Measurements from ENCODE around the gene C6orf89. TPM values are rescaled to one million over a fixed set of nuclear protein-coding genes. Genes with fewer than 3 reads are reported as not detected.

Gene C6orf89
- polyA plus RNA-seq, 1 donor from 2014 or later = 29.9 TPM

GRCh38 chr6:36954262-36954931 is 68.6 kb downstream of the C6orf89 start, which contains the start of gene PI16:
TSS of gene PI16 (plus strand) at chr6:36954738. CDS start at chr6:36954761, 23 bp downstream.
- H3K4me3 Mint-ChIP-seq = peak within 1 kb of the TSS; percentile 6 to 80 (median 52)
- peaks cover 19 to 29% (median 23%) of the 10 kb centered on the region in 3 donors for H3K4me1 Mint-ChIP-seq
- H3K9me3 Mint-ChIP-seq = no peaks in the 10 kb centered on the region
- H3K27me3 Mint-ChIP-seq = peaks cover 9% of the 10 kb centered on the region
- H3K27ac Mint-ChIP-seq = peak within 1 kb of the TSS in 1 of 3 donors; percentile 67
- H3K36me3 Mint-ChIP-seq = no peaks in the 10 kb centered on the region

GRCh38 chr6:36955136-36955535 is 69.4 kb downstream of the C6orf89 start:
- no peaks in the 10 kb centered on the region for H3K9me3 Mint-ChIP-seq
- H3K4me3 Mint-ChIP-seq = peak overlapping the region in 3 of 4 donors; percentile 6 to 80 (median 49)
- H3K36me3 Mint-ChIP-seq = no peaks in the 10 kb centered on the region
- peaks cover 7% of the 10 kb centered on the region for H3K27me3 Mint-ChIP-seq
- H3K4me1 Mint-ChIP-seq = peaks cover 19 to 29% (median 23%) of the 10 kb centered on the region in 3 donors
- H3K27ac Mint-ChIP-seq = no peak overlapping the region

- peaks cover 7% of the 10 kb centered on the region for H3K27me3 Mint-ChIP-seq
- no peaks in the 10 kb centered on the region for H3K9me3 Mint-ChIP-seq
- H3K36me3 Mint-ChIP-seq = no peaks in the 10 kb centered on the region
- peak overlapping the region in 2 of 4 donors; percentile 49 to 55 for H3K4me3 Mint-ChIP-seq
- peak overlapping the region in 1 of 3 donors; percentile 48 for H3K27ac Mint-ChIP-seq
- peaks cover 19 to 29% (median 23%) of the 10 kb centered on the region in 3 donors for H3K4me1 Mint-ChIP-seq
These were observed 70.1 kb downstream of the C6orf89 start for GRCh38 chr6:36955671-36956445.

GRCh38 chr6:36956446-36956820 is 70.7 kb downstream of the C6orf89 start:
- peaks cover 7% of the 10 kb centered on the region for H3K27me3 Mint-ChIP-seq
- H3K36me3 Mint-ChIP-seq = no peaks in the 10 kb centered on the region
- no peaks in the 10 kb centered on the region for H3K9me3 Mint-ChIP-seq
- H3K4me3 Mint-ChIP-seq = no peak overlapping the region
- peak overlapping the region in 1 of 3 donors; percentile 48 for H3K27ac Mint-ChIP-seq
- peaks cover 19 to 30% (median 23%) of the 10 kb centered on the region in 3 donors for H3K4me1 Mint-ChIP-seq

- Mint-ChIP-seq H3K27ac (no peak overlapping the region), H3K4me3 (no peak overlapping the region), H3K36me3 (no peaks in the 10 kb centered on the region), H3K4me1 (peaks cover 22 to 34% (median 26%) of the 10 kb centered on the region in 3 donors), H3K9me3 (no peaks in the 10 kb centered on the region), H3K27me3 (peaks cover 7% of the 10 kb centered on the region)
These were observed 72.1 kb downstream of the C6orf89 start for GRCh38 chr6:36957773-36958271.

GRCh38 chr6:36958775-36959554 is 73.2 kb downstream of the C6orf89 start:
- Mint-ChIP-seq H3K4me3 (no peak overlapping the region), H3K9me3 (no peaks in the 10 kb centered on the region), H3K27ac (no peak overlapping the region), H3K27me3 (peaks cover 7% of the 10 kb centered on the region), H3K36me3 (no peaks in the 10 kb centered on the region), H3K4me1 (peaks cover 25 to 35% (median 26%) of the 10 kb centered on the region in 3 donors)

GRCh38 chr6:36959555-36960250 is 74.0 kb downstream of the C6orf89 start:
- no peaks in the 10 kb centered on the region for H3K36me3 Mint-ChIP-seq
- no peak overlapping the region for H3K4me3 Mint-ChIP-seq
- no peaks in the 10 kb centered on the region for H3K9me3 Mint-ChIP-seq
- peaks cover 7% of the 10 kb centered on the region for H3K27me3 Mint-ChIP-seq
- H3K4me1 Mint-ChIP-seq = peaks cover 19 to 35% (median 21%) of the 10 kb centered on the region in 3 donors
- no peak overlapping the region for H3K27ac Mint-ChIP-seq

GRCh38 chr6:36961441-36962435 is 76.0 kb downstream of the C6orf89 start:
- H3K9me3 Mint-ChIP-seq = no peaks in the 10 kb centered on the region
- no peaks in the 10 kb centered on the region for H3K27me3 Mint-ChIP-seq
- peaks cover 8 to 28% (median 18%) of the 10 kb centered on the region in 3 donors for H3K4me1 Mint-ChIP-seq
- no peaks in the 10 kb centered on the region for H3K36me3 Mint-ChIP-seq
- peak overlapping the region in 2 of 3 donors; percentile 61 to 84 for H3K27ac Mint-ChIP-seq
- H3K4me3 Mint-ChIP-seq = peak overlapping the region in 1 of 4 donors; percentile 27

GRCh38 chr6:36962874-36963273 is 77.1 kb downstream of the C6orf89 start:
- Mint-ChIP-seq H3K4me1 (peaks cover 8 to 25% (median 18%) of the 10 kb centered on the region in 3 donors), H3K27ac (peak overlapping the region; percentile 83 to 92 (median 86)), H3K9me3 (no peaks in the 10 kb centered on the region), H3K36me3 (peaks cover 2% of the 10 kb centered on the region), H3K27me3 (no peaks in the 10 kb centered on the region), H3K4me3 (peak overlapping the region; percentile 40 to 88 (median 74))

- Mint-ChIP-seq H3K9me3 (no peaks in the 10 kb centered on the region), H3K4me3 (peak overlapping the region; percentile 40 to 89 (median 81)), H3K27ac (peak overlapping the region; percentile 83 to 92 (median 91)), H3K27me3 (no peaks in the 10 kb centered on the region), H3K4me1 (peaks cover 8 to 25% (median 18%) of the 10 kb centered on the region in 3 donors), H3K36me3 (peaks cover 5% of the 10 kb centered on the region)
These were observed 77.9 kb downstream of the C6orf89 start for GRCh38 chr6:36963451-36964290.

GRCh38 chr6:36964349-36964748 is 78.6 kb downstream of the C6orf89 start:
- Mint-ChIP-seq H3K36me3 (peaks cover 5% of the 10 kb centered on the region), H3K4me3 (peak overlapping the region in 2 of 4 donors; percentile 47 to 89), H3K27me3 (no peaks in the 10 kb centered on the region), H3K9me3 (no peaks in the 10 kb centered on the region), H3K4me1 (peaks cover 8 to 25% (median 18%) of the 10 kb centered on the region in 3 donors), H3K27ac (peak overlapping the region in 1 of 3 donors; percentile 31)

- Mint-ChIP-seq H3K4me1 (peaks cover 8 to 26% (median 18%) of the 10 kb centered on the region in 3 donors), H3K36me3 (peaks cover 5% of the 10 kb centered on the region), H3K4me3 (no peak overlapping the region), H3K27ac (no peak overlapping the region), H3K27me3 (no peaks in the 10 kb centered on the region), H3K9me3 (no peaks in the 10 kb centered on the region)
These were observed 79.2 kb downstream of the C6orf89 start for GRCh38 chr6:36964908-36965307.
